ENCODE data around the gene PCDH7. TPM values are rescaled to one million over a fixed set of nuclear protein-coding genes. Genes with fewer than 3 reads are reported as not detected.
A peak's percentile ranks its signal among the peaks of the same experiment; 100 is the strongest.

The PCDH7 gene
- total and polyA plus RNA-seq, 2 of the 4 experiments (the other 2 are of a cell fraction): 26.5 to 44.1 TPM

- H4K5ac ChIP-seq (ENCODE audit: low read depth, low read length): no peak overlapping the region
- DNase-seq: no peak
- no peaks in the 10 kb centered on the region; the same call in 1 of the 2 replicates for H3K9me1 ChIP-seq (ENCODE audit: insufficient read depth, low read length)
- peak; percentile 53; the same call in 1 of the 2 replicates for TF ChIP-seq CEBPB (IDR thresholded peaks at IDR 0.05; ENCODE audit: low read depth, low read length)
- TF ChIP-seq NFE2L2 (IDR thresholded peaks at IDR 0.05; ENCODE audit: low read depth, low read length): no peak
- no peak overlapping the region for H3K9ac ChIP-seq (ENCODE audit: low read depth, low read length)
- H2BK5ac ChIP-seq (ENCODE audit: low read depth, low read length, poor library complexity, severe bottlenecking): no peak overlapping the region
- H2BK20ac ChIP-seq (ENCODE audit: low read depth, low read length): no peak overlapping the region
- H2BK120ac ChIP-seq (ENCODE audit: low read depth, low read length): no peak overlapping the region
- BruUV-seq (replicated peaks): no TSS peak
- H2BK15ac ChIP-seq (ENCODE audit: low read depth, low read length): no peak overlapping the region
- no peak overlapping the region for H2AK5ac ChIP-seq (ENCODE audit: low read depth, low read length)
- H3K36me3 ChIP-seq (ENCODE audit: control insufficient read depth, insufficient read depth, low read length): no peaks in the 10 kb centered on the region
- no peaks in the 10 kb centered on the region; a peak in 1 of 4 replicates for H3K79me1 ChIP-seq (ENCODE audit: low read depth in 1 of 2, low read length in 2 of 2)
- WGBS, 2 experiments (ENCODE audit: extremely low coverage in 2 of 2, insufficient read length in 1 of 2): no CpG with 5 or more reads among the region's 1 CpG
- no peak overlapping the region for H2AFZ ChIP-seq (replicated peaks; ENCODE audit: low read length, poor library complexity)
- no peaks in the 10 kb centered on the region for H3K9me3 ChIP-seq (ENCODE audit: control insufficient read depth, insufficient read depth, low read length)
- H3K4me2 ChIP-seq (ENCODE audit: low read depth, low read length): no peak overlapping the region
- H3K4me1 ChIP-seq (ENCODE audit: control insufficient read depth, insufficient read depth, low read length): peaks cover 2% of the 10 kb centered on the region; the same call in 1 of the 2 replicates
- no peaks in the 10 kb centered on the region for H4K20me1 ChIP-seq (ENCODE audit: insufficient read depth, low read length)
- in situ Hi-C loops (cut with MboI; ENCODE audit: low sequenced_read_pairs): no loop called here
- no peaks in the 10 kb centered on the region for H3K27me3 ChIP-seq (ENCODE audit: control insufficient read depth, insufficient read depth, low read length)
- no peak overlapping the region for H3K4ac ChIP-seq (ENCODE audit: low read depth, low read length)
- CTCF ChIA-PET: no interaction called here
- no peak overlapping the region for H2AK9ac ChIP-seq (replicated peaks; ENCODE audit: low read depth, low read length, poor library complexity)
- no peak overlapping the region for H3K4me3 ChIP-seq (ENCODE audit: insufficient read depth, low read depth, low read length)
- no peak overlapping the region for H3K27ac ChIP-seq (ENCODE audit: insufficient read depth, low read length)
- no peak overlapping the region for H3K18ac ChIP-seq (ENCODE audit: low read depth, low read length)
- no peak overlapping the region for H3K56ac ChIP-seq (ENCODE audit: extremely low read depth, insufficient read depth, low read length)
- no peak overlapping the region for H4K91ac ChIP-seq (ENCODE audit: insufficient read depth, low read depth, low read length)
- dilution Hi-C loops (cut with HindIII; ENCODE audit: low sequenced_read_pairs, unreplicated experiment): no loop called here
- ATAC-seq (ENCODE audit: low read depth): no peak
- H4K8ac ChIP-seq (ENCODE audit: low read depth in 2 of 2, low read length in 2 of 2): no peak overlapping the region
- POLR2A ChIA-PET (ENCODE audit: unreplicated experiment): no interaction called here
- no peak overlapping the region for H3K23ac ChIP-seq (ENCODE audit: low read depth, low read length)
- no peak overlapping the region for H3K14ac ChIP-seq (replicated peaks; ENCODE audit: low read depth, low read length)
- intact Hi-C loops (cut with micrococcal nuclease): no loop called here
Measured at GRCh38 chr4:30746735-30747134, 26.6 kb downstream of the PCDH7 start.

Measured in IMR-90 (cell line).